ENCODE measurements around the gene AP1S2. TPM values are rescaled to one million over a fixed set of nuclear protein-coding genes. Genes with fewer than 3 reads are reported as not detected.
A peak's percentile ranks its signal among the peaks of the same experiment; 100 is the strongest.

Gene AP1S2
- total and polyA plus RNA-seq, 9 of the 15 experiments (the other 6 are each of a cell fraction or from before 2014, with no cell fraction given), result 11.1 to 64.2 (median 25.8) TPM

GRCh38 chrX:15894724-15895123, 40.1 kb upstream of the AP1S2 start:
- in situ Hi-C loops (cut with MboI), result no loop called here

More at GRCh38 chrX:15894724-15895123, 40.1 kb upstream of the AP1S2 start:
- Histone ChIP-seq H2AFZ (ENCODE audit: low read depth, low read length) (no peak overlapping the region), H3K4me2 (ENCODE audit: insufficient read depth, low read length) (no peak overlapping the region), H3K9ac (ENCODE audit: insufficient read depth in 1 of 2, low read depth in 2 of 2, low read length in 2 of 2) (no peak overlapping the region), H3K27ac (ENCODE audit: extremely low read depth, low read depth, low read length) (no peak overlapping the region), H3K9me1 (ENCODE audit: control insufficient read depth, insufficient read depth, low read length) (no peaks in the 10 kb centered on the region), H3K79me2 (ENCODE audit: control insufficient read depth, insufficient read depth, low read length) (no peaks in the 10 kb centered on the region), H3K27me3 (ENCODE audit: control insufficient read depth in 2 of 2, insufficient read depth in 2 of 2, low read length in 2 of 2) (no peaks in the 10 kb centered on the region), H4K20me1 (replicated peaks; ENCODE audit: control insufficient read depth, insufficient read depth, low read length) (no peaks in the 10 kb centered on the region), H3K4me3 (no peak overlapping the region), H3K36me3 (ENCODE audit: control insufficient read depth, insufficient read depth, low read length) (no peaks in the 10 kb centered on the region), H3K4me1 (replicated peaks in 1 of 2; ENCODE audit: control insufficient read depth in 2 of 2, insufficient read depth in 2 of 2, low read length in 2 of 2) (no peaks in the 10 kb centered on the region), H3K9me3 (replicated peaks; ENCODE audit: control insufficient read depth, insufficient read depth, low read depth, low read length) (no peaks in the 10 kb centered on the region)
- TF ChIP-seq ZNF609 (CRISPR knock-in tag; IDR thresholded peaks at IDR 0.05; ENCODE audit: borderline replicate concordance) (no peak), HMBOX1 (IDR thresholded peaks at IDR 0.05) (peak; percentile 99), NELFE (IDR thresholded peaks at IDR 0.05; ENCODE audit: insufficient read depth, insufficient read length) (no peak), PBX2 (CRISPR knock-in tag; IDR thresholded peaks at IDR 0.05; ENCODE audit: low read depth) (no peak), PBX2 (tag; conservative IDR thresholded peaks at IDR 0.05; ENCODE audit: low read depth) (no peak), EZH2 (IDR thresholded peaks at IDR 0.05; ENCODE audit: borderline replicate concordance, low read depth, low read length) (no peak), AFF4 (CRISPR knock-in tag; IDR thresholded peaks at IDR 0.05) (no peak), BRCA1 (IDR thresholded peaks at IDR 0.05) (peak; percentile 91; the same call in 1 of the 2 replicates), BRCA1 (CRISPR knock-in tag; IDR thresholded peaks at IDR 0.05) (no peak)
- FAIRE-seq (no peak), ATAC-seq (no peak), DNase-seq (ENCODE audit: extremely low read depth in 1 of 4, low spot score in 3 of 4) (no peak)
- WGBS (ENCODE audit: insufficient coverage, low coverage, missing lambda C conversion rate), result 4% methylated on average over 3 of the region's 3 CpGs
- CTCF ChIA-PET (ENCODE audit: low intra/inter-chr PET ratio), result no interaction called here
- BruUV-seq (replicated peaks), result no TSS peak
- intact Hi-C loops (cut with micrococcal nuclease), result no loop called here
- POLR2A ChIA-PET, result interaction anchor here (0.6 kb wide), 1 partner anchor 489 kb away, joined by 3 read pairs; no protein-coding TSS in a partner anchor
